Chondrocyte (in vitro differentiated cells): Measurements from ENCODE around the gene DHX57. TPM values are rescaled to one million over a fixed set of nuclear protein-coding genes. Genes with fewer than 3 reads are reported as not detected.

Experiments
- DNase-seq: peaks from one replicate; pipeline ENCODE4 v3.0.0; 2021; ENCODE audit warnings: mixed read lengths, low spot score
- H3K27ac Mint-ChIP-seq: one replicate; pipeline ENCODE4 v1.8.0; 2021; ENCODE audit warnings: mild to moderate bottlenecking, moderate library complexity, mixed read lengths; ENCODE audit not compliant: unreplicated experiment
- H3K27me3 Mint-ChIP-seq: 2 replicates; pipeline ENCODE4 v1.8.0; 2021; ENCODE audit warnings: low read depth, mixed read lengths
- H3K36me3 Mint-ChIP-seq: 2 replicates; pipeline ENCODE4 v1.8.0; 2021; ENCODE audit warnings: low read depth, mixed read lengths
- H3K4me1 Mint-ChIP-seq: 2 replicates; pipeline ENCODE4 v1.8.0; 2021; ENCODE audit warnings: low read depth, mild to moderate bottlenecking, mixed read lengths
- H3K4me3 Mint-ChIP-seq: one replicate; pipeline ENCODE4 v1.8.0; 2021; ENCODE audit warnings: mild to moderate bottlenecking, moderate library complexity, mixed read lengths; ENCODE audit not compliant: unreplicated experiment
- H3K9me3 Mint-ChIP-seq: 2 replicates; pipeline ENCODE4 v1.8.0; 2021; ENCODE audit warnings: low read depth, mixed read lengths
- CTCF ChIP-seq: fragments of 200-600 bp; sonication (generic); IDR thresholded peaks from 2 replicates; pipeline ENCODE4 v1.5.0; 2021; ENCODE audit warnings: antibody characterized with exemption, mild to moderate bottlenecking, moderate library complexity
- total RNA-seq: library from RNA; stranded (reverse); gene quantifications from 3 replicates; pipeline ENCODE4 v1.2.1, GENCODE V29; 2021

The DHX57 gene
- total RNA-seq, 1 donor from 2014 or later: 18.2 TPM

- no peaks in the 10 kb centered on the region for H3K9me3 Mint-ChIP-seq
- TF ChIP-seq CTCF: no peak
- no peaks in the 10 kb centered on the region for H3K27me3 Mint-ChIP-seq
- no peak for DNase-seq
- no peak overlapping the region for H3K4me3 Mint-ChIP-seq
- H3K4me1 Mint-ChIP-seq: peaks cover 8% of the 10 kb centered on the region
- H3K36me3 Mint-ChIP-seq: peaks cover 5% of the 10 kb centered on the region
- no peak overlapping the region for H3K27ac Mint-ChIP-seq
Measured at GRCh38 chr2:38783586-38783985, 92.1 kb downstream of the DHX57 start.

GRCh38 chr2:38778687-38779082, 97.0 kb downstream of the DHX57 start:
- Mint-ChIP-seq H3K27ac (peak overlapping the region; percentile 90), H3K4me3 (peak overlapping the region; percentile 88), H3K27me3 (peaks cover 2% of the 10 kb centered on the region), H3K4me1 (peaks cover 11% of the 10 kb centered on the region), H3K9me3 (no peaks in the 10 kb centered on the region), H3K36me3 (peaks cover 5% of the 10 kb centered on the region)
- TF ChIP-seq CTCF: no peak
- DNase-seq: no peak

- Mint-ChIP-seq H3K4me1 (peaks cover 11% of the 10 kb centered on the region), H3K27ac (no peak overlapping the region), H3K27me3 (peaks cover 2% of the 10 kb centered on the region), H3K9me3 (no peaks in the 10 kb centered on the region), H3K36me3 (peaks cover 3% of the 10 kb centered on the region), H3K4me3 (no peak overlapping the region)
- TF ChIP-seq CTCF: no peak
- DNase-seq: no peak
Measured at GRCh38 chr2:38776531-38776930, 99.2 kb downstream of the DHX57 start.

GRCh38 chr2:38775921-38776225, 99.9 kb downstream of the DHX57 start:
- Mint-ChIP-seq H3K27ac (no peak overlapping the region), H3K9me3 (no peaks in the 10 kb centered on the region), H3K4me3 (no peak overlapping the region)

GRCh38 chr2:38775097-38775920, 100.4 kb downstream of the DHX57 start:
- Mint-ChIP-seq H3K36me3 (no peaks in the 10 kb centered on the region), H3K4me1 (peaks cover 11% of the 10 kb centered on the region), H3K9me3 (no peaks in the 10 kb centered on the region), H3K27ac (no peak overlapping the region), H3K4me3 (no peak overlapping the region), H3K27me3 (peaks cover 2% of the 10 kb centered on the region)
- DNase-seq: no peak
- no peak for TF ChIP-seq CTCF

More at GRCh38 chr2:38775921-38776225, 99.9 kb downstream of the DHX57 start:
- no peak for DNase-seq
- TF ChIP-seq CTCF: no peak
- H3K36me3 Mint-ChIP-seq: no peaks in the 10 kb centered on the region
- peaks cover 11% of the 10 kb centered on the region for H3K4me1 Mint-ChIP-seq
- peaks cover 2% of the 10 kb centered on the region for H3K27me3 Mint-ChIP-seq
